SHP77 treated with DMSO at 0.1 percent for 48 hours (cell line): Measurements from ENCODE around the gene NFIA.

Experiments
- DNase-seq: peaks from one replicate; lab custom pipeline; 2025; lab: John Stamatoyannopoulos, UW

The NFIA gene

DNA sequence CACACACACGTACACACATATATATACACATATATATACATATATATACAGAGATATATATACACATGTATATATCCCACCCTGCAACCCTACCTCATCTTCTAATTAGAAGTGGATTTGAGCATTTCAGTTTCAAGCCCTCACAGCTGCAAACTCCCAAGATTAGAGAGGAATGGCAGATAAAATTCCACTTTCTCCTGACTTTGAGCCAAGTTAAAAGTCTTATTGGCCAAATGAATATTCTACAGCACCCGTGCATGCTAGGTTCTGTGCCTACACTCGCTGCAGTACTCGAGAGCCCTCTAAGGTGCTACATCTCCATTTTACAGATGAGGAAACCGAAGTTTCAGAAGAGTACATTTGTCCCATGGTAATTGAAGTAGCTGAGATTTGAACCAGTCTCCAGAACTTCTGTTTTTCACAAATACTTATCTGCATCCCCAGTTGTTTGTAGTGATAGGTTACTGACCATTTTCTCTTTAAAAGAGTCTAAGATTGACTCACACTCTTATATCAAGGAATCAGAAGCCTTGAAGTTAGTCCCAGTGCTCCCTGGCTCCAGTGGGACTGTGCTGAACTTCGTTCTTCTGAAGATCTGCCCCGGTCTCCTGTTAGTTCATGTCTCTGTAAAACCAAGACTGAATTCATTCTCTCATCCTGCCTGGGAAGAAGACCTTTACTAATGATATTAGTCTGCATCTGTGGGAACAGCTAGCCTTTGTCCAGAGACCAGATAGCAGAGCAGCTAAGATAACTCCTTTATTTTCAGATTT, 350.4 kb downstream of the NFIA start:
- no peak for DNase-seq

DNA sequence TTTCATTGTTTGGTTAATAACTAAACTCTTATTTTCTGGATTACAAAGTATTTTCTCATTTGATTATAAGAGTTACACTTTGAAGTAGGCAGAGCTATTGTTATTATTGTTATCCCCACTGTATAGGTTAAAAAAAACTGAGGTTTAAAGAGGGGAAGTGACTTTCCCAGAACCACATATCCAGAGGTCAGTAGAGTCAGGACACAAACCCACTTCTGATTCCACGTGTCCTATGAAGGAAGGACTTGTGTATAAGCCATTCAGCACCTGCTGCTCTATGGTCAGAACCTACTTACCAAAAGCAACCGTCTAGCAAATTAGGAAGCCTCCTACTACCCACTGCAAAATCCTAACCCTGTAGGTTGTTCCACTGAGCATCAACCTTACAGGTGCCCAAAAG, 351.3 kb downstream of the NFIA start:
- DNase-seq, result no peak

DNA sequence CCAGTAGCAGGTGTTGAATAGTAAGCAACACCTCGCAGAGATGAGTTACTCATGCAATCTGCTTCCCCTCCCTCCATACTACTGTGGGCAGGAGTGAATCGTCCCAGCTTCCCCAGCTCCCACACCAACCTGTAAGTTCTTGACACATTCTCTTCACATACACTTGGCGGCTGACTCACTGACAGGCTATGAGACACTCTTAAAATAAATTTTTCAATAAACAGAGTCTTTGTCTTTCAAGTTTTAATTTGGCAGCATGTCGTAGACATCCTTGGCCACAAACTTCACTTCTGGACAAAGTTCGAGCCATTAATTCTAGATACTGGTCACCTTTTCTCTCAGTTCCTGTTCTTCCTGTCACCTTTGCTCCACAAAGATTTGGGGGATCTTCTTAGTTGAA, 351.9 kb downstream of the NFIA start:
- no peak for DNase-seq

DNA sequence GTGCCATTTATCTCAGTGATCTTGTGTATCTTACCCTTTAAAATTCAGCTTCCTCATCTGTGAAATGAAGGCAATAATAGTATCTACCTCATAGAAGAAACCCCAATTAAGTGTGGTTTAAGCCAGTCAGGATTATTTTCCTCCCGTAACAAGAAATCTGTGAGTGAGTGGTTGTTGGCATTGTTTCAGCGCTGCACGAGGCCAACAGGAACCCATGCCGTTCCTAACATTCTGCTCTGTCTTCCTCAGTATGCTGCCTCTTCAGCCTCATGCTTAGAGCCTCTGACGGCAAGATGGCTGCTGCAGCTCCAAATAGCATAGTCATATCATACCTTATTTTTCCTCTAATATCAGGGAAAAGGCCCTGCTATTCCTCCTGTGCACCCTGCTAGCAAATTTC, 352.9 kb downstream of the NFIA start:
- no peak for DNase-seq

DNA sequence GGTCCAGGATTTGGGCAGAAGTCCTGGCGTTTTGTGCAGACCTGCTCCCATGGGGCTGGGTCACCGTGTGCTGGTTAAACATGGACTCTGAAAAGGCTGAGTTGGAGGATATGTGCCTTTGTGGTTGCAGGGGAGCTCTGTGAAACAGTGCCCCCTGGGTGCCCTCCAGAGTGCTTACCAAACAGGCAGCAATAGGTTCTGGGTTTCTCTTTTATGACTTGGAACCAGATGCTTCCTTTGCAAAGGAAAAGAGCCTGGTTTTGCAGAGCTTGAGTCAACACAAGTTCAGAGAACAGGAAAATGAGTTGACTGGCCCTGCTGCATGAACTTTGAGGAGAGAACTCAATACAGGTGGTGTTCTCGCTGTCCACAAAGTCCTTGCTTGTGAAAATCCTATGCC, 353.7 kb downstream of the NFIA start:
- no peak for DNase-seq

DNA sequence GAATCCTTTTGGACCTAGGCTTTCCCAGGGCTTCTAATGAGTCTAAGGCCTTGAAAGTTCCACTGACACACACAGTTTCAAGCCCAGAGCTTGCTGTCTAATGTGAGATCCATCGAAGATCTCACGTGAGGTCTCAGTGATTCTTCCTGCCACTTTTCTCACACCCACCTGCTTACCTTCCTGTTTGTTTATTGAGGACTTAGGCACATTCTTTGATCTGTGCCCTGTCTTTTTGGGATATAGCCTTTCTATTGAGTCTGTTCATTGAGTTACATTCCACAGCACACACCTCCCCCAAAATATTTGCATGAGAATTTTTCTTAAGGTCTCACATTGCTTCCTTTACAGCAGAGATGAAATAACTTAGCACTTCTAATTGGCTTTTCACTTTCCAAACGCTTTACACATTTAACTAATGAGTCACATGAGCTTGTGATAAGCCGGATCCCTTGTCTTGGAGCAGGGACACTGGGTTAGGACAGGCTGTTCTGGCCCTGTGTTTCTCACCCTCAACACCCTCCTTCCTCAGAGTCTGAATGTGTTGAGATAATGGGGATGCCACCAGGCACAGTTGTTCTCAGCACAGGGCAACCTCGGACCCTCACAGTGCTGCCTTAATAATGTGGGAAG, 354.2 kb downstream of the NFIA start:
- no peak for DNase-seq

DNA sequence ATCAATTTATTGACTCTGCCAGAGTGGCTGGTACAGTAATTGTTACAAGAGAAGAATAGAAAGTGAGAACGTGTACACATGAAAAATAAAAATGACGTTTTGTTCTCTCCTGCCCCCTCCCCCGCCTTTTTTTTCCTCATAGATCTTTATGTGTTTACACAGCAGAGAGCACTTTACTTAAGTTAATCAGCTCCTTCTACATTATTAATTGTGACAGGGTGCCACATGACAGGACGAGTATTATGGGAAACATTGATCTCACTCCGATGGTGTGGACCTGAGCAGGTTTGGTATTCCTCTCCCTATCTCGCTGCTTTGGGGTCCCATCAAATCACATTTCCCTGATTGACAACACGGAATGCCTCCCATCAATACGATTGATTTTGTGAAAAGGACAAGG, 356.9 kb downstream of the NFIA start:
- no peak for DNase-seq

DNA sequence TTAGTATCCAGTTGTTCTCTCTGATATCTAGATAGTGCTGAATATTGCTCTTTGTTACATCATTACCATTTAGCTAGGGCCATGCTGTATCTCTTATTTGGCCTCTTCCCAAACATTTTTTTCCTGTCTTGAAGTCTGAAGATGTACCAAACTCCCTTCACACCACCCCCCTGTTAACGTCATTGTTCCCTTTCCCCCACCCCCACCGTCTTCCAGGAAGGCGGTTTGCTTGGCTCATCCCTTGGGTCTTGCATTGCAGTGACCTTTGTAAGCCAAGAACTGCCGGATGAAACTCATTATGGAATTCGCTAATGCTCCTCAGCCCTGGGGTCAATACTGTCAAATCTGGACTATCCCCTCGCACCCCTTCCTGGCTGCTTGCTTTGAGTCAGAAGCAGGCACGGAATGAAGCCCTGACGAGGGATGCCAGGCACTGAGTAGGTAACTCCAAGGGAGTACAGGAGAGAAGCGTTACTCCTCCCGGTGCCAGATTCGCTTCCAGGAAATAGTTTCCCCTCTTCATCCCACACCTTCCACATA, 359.4 kb downstream of the NFIA start:
- no peak for DNase-seq

DNA sequence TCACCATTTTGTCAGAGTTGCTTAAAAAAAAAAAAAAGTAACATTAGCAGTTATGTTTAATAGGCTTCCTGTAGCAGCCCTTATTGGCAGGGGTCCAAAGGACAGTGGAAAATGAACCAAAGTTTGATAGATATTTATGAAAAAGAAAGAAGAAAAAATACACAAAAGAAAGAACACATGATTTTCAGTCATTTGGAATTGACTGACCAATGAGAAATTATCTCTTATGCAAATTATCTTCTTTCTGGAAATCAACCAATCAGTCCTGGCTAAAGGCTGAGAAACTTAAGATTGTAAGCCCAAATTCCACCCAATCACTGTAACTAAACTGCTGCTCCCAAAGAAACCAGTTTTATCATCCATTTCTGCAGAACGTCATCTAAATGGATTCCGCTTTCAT, 360.2 kb downstream of the NFIA start:
- DNase-seq, result no peak

DNA sequence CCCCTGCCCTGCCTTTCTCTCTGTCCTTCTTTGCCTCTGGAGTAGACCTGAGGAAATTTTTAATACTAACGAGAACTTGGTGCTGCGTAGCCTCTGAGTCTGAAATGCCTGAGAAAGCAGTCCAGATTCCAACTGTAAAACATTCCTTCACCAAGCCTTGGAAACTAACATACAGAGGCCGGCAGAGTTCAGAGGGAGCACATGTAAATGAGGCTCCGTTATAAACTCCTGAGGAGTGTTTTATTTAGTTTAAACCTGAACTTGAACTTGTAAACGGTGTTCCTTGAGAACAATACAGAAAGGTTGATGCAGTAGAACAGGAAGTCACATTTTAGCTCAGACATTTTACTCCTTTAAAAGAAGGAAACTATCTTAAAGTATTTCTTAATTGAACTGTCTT, 361.9 kb downstream of the NFIA start:
- no peak for DNase-seq

DNA sequence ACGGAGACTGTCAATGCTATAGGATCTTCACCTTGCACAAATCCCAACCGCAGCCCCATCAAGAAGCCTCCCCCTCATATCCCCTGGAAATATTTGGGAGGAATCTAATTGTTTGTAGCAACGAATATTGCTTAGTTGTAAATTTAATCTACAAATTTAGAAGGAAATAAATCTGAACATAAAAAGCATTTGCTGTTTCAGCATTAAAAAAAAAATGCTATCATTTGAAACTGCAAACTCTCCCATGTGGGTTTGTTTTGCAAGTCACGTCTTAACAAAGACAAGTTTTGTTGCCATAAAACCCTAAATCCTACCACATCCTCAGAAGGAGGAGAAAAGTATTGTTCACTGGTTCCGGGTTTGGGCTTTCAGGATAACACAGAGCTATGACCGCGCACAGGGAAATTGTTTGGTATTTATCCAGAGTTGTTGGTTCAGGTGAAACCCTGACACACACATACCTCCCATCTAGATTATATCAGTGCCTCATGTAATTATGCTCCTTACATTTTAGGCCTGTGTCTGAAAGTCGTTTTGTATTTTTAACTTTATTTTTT, 363.0 kb downstream of the NFIA start:
- DNase-seq, result no peak

DNA sequence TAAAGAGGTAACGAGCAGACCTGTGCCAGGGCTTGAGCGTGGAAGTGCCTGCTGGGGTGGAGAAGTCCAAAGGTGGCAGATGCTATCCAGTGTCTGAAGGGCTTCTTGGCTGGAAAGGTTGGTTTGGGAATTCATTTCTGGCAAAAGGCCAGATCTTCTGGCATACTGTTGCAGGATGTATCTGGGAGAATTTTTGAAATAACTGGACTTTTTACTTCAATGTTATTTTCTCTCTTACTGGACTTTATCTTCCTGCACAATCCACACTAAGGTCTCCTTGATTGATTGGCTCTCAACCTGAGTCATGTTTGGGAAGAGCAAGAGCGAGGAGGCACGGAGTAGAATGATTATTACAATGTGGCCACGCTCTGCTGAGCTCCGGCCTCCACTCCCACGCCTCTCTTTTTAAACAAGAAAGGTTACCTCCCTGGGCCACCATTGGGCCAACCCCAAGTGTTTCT, 364.2 kb downstream of the NFIA start:
- no peak for DNase-seq

DNA sequence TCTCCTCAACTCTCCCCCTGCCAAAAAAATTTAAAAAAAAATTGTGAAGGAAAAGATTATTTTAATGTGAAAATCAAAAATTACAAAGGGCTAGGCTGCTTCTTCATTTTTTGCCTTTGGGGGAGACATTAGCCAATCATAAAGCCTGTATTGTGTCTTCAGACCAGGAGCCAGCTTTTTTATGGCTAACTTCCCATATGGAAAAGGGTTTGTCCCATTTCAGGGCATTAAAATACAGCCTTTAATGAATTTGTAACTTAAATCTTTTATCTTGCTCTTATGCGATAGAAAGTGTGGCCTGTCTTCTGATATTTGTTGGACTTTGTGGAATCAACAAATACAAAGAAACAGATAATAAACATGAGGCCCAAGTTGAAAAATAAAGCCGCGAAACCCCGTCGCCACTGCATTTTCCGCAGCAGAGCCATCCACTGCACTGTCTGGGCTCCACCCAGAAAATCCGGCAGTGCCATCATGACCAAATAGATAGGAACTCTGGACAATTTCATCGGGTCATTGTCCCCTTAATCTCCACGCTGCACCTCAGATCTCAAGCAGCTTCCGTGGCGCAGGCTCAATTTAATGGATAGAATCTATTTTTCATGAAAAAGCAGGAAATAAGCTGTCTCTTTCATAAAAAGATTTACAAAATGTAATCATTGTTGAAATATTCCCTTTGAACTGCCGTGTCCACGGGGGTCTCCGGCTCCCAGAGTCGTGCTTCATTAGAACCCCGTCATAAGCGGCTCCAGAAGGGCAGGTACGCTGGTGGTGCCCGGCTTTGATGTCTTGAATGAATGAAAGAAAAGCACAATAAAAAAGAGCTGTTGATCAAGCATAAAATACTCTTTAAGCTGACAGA, 365.0 kb downstream of the NFIA start:
- no peak for DNase-seq

DNA sequence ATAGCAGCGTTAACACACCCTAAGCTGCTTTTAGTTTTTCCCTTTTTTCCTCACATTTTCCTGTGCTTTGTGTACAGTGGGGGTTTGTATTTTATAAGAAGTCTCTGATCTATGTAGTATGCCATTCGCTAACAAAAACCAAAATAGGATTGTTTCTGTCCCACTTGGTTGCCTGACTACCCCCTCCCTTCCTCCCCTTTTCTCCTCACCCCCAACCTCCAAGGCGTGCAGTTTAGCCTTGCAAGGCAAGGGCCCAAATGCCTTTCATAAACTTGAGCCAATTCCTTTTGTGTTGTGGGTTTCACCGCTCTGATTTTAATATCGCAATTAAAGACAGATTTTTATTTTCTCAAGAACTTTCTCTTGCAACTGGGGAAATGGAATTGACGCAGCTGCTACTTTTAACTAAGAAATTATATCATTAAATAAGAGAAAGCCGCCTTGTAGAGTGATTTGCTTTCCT, 365.6 kb downstream of the NFIA start:
- no peak for DNase-seq

DNA sequence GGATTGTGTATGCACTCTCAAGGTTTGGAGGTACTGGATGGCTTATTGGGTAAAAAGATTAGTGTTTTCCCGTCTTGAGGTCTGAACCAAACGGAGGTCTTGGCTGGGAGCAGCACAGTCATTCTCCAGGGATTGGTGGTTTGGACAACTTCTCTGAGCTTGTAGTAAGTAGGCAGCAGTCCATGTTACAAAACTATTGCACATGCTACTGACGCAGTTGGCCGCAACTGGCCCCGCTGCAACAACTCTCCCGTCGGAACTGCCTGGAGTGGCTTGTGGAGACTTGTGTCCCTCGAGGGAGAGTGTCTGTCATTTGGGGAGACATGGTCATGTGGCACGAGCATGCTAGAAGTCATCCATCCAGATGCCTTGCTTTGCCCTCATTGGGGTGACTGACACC, 366.6 kb downstream of the NFIA start:
- no peak for DNase-seq

DNA sequence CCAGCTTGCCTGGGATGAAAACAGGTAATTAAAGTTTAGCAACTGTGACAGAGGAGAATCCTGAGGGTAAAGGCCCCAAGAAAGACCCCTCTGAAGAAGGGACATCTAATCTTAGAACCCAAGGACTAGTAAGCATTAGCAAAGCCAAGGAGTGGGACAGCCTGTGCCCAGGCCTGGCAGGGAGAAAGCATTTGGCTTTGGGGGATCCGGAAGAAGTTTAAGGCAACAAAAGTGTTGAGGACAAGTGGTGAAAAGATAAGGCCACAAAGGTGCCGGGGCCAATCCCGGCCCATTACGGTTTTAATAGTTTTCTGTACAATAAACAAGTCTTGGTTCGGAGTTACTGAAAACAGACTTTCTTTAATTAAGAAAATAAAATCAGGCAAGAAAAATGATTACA, 367.0 kb downstream of the NFIA start:
- DNase-seq, result no peak

DNA sequence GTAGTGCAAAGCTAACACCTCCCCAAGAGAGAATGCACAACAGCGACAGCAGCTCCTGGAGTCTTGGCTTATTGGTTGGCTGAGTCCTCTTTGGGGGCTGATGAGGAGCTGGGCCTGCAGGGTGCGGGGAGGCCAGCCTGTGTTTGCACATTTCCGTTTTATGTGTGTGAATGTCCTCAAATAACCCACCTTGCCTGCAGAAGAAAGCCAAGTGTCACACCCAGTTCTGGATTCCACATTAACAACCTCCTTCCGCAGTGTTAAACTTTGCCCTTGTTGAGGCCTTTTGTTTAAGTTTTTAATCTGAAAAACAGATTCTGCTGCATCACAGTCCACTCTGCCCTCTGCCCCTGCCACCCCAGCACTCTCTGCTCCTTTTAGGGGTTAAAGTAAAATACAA, 368.1 kb downstream of the NFIA start:
- DNase-seq, result no peak

DNA sequence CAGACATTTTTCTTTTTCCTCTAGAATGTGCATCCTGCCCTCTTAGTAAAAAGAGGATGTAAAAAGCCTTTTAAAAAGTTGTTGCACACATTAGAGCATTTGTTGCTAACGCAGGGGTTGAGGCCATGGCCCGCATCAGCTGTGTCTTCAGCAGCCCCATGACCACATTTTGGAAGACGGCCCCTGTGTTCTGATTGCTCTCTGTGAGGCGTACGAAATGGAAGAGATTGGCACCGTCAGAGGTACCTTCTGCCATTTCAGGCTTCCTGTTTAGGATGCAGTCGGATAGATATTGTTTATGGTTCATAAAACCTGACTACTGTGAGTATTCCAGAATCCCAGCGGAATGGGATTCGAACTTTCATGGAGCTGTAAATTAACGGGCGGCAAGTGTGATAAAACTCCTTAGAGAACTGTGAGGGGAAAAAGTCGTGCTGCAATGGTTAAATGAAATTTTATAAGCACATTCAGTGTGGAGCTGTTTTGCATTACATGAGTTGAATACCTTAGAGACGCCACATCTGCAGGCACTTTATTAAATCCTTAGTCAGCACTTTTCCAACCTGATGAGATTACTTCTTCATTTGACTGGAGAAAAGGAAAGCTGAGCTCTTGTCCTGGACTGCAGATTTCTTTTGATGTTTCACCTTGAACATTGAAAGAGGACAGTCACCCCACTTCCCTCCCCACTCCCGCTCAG, 368.7 kb downstream of the NFIA start:
- DNase-seq, result no peak

DNA sequence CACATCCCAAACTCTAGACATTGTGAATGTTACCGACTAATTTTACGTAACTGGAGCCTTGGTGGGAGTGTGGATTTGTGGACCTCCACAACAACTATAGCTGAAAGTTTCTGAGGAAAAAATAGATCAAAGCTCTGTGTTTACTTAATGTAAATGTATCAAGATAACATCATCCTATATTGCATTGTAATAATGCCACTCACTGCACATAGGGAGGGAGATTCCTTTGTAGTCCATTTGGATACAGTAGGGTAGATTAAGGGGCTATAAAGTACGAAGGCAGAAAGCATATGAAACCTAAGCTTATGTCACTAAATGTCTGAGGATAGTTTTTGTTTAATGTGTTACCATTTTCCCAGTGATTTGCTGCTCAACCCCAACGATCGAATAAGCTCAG, 369.2 kb downstream of the NFIA start:
- DNase-seq, result no peak

DNA sequence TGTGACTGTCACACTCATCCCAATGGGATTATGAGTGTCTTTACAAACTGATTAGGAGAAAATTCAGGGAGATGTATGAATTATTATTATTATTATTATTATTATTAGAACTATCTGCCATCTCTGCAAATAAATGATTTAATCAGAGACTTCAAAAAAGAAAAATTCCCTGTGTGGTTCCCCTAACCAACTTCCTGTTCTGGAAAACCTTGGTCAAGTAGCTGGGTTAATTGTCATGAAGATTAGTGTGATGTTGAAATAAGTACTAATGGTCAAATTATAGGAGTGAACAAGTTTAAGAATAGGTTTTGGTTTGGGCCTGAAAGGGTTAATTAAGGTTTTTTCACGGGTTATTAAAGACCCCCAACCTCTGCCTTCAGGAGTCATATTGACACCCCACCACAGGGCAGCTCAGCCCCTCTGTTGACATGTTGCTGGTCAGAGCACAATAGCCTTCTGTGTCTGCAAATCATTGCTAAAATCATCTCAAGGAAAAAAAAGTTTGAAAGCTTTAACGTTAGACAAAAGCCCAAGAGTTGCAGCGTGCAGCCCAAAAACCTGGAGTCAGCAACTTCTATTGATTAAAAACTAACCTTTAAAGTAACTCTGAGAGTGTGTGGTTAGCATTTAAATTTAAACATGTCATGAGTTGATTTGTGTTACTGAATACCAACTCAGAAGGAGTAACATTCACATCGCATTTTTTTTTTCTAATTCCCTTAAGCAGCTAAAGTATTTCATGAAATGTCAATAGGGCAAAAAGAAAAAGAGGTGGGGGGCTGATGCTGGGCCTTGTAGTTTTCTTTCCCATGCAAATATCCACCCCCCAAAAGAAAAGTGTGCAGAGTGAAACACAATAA, 370.0 kb downstream of the NFIA start:
- no peak for DNase-seq
